GM19452 (cell line): ENCODE data around the gene SUPT20HL2.
"Not testable (repeated sequence)": the region's sequence is repeated elsewhere in the genome, so short reads cannot be mapped to it uniquely, and the experiment has no call there.

Experiments used
- ATAC-seq: cut with Tn5 transposase; IDR thresholded peaks from one replicate; pipeline ENCODE4 v1.9.1; 2021; ENCODE audit not compliant: unreplicated experiment

SUPT20HL2 gene

DNA sequence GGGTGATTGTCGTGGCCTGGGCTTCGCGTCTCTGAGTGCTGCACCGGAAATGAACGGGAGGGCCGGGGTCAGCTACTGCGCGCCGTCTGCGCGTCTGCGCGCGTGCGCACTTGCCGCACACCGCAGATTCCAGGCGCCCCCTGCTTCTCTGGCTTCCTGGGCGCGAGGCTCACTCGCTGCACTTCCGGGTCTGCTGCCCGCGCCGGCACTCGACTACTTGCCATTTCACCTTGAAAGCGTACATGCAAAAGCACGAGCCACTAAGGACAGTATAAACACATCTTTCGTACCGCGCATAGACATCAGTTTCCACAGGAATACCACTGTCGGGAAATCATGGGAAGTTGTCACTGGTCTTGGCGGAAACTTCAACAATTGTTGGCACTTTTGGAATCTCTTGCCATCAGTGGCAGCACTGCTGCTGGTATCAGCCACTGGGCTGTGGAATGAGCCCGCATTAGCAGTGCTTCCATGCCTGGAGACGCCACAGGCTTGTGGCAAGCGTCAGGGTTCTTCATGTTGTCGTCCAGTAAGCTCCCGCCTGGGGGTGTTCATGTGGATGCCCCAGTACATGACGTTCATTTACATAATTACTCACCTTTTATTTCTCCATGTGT is at the start of gene SUPT20HL2:
SUPT20HL2 (minus strand) TSS at position 51 of the 617 bp plus-strand sequence. CDS start 754 bp downstream, outside the sequence.
- ATAC-seq: no peak

DNA sequence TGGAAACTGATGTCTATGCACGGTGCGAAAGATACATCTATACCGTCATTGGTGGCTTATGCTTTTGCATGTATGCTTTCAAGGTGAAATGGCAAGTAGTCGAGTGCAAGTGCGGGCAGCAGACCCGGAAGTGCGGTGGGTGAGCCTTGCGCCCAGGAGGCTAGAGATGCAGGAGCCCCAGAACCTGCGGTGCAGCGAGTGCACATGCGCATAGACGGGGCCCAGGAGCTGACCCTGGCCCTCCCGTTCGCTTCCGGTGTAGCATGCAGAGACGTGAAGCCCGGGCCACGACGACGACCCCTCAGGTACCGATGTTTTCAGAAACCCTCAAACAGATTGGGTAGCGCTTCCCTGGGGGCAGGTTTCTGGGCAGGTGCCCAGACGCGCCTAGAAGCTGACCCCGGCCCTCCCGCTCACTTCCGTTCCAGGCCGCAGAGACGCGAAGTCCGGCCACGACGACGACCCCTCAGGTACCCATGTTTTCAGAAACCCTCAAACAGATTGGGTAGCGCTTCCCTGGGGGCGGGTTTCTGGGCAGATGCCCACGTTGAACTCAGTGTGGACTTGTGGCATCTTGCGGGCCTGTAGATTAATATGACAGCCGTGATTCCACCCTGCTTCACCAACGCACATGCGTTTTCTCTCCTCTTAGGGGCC is 48.3 kb upstream of the SUPT20HL2 start:
- ATAC-seq: not testable (repeated sequence)

DNA sequence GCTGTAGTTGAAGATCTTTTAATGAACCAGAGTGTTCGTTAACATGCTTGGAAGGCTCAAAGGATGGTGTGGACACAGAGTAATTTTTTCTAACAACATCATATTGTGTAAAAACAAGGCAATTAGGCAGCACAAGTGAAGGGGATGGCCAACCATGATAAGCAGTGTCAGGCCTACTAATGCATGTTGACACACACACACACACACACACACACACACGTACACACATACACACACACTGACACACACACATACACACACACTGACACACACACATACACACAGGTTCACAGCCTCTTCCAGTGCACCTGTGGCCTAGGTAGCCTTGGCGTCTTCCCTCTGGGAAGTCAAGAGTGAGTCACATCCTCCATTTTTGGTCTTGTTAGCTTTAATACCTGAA is 46.4 kb upstream of the SUPT20HL2 start, which contains the start of gene SUPT20HL1:
SUPT20HL1 (plus strand) TSS at position 368 of the 400 bp plus-strand sequence. CDS start 2,122 bp downstream, outside the sequence.
- no peak for ATAC-seq

DNA sequence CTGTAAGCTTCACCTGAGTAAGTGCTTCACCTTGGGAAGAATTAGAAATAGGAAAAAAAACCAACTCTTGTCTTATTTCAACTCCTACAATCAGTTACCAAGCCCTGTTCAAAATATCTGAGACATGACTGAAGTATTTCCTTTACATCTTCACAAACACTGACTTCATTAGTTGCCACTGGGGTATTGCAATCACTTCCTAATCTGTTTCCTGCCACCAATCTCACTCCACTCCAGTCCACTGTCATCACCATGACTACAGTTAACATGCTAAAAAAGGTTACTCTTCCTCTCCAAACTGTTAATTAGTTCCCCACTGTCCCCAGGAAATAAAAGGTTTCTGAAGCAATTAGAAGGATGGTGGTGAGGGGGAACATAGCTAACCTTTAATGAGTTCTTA is 43.2 kb upstream of the SUPT20HL2 start:
- no peak for ATAC-seq

DNA sequence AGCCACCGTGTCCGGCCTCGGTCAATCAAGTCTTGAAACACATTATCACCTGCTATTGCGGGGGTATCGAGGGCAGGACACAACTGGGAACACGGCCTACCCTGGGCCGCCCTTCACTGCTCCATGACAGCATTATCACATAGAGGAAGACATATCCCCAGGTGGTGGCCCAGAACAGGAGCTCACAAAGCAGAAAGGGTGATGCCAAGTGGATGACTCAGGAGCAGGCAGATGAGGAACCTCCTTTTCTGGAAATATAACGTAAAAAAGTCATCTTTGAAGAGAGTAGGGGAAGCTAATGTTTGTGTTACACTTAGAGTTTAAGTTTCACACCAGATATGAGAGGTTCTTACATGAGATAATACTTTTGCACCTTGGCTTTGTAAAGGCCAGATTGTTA is 41.2 kb upstream of the SUPT20HL2 start:
- ATAC-seq: no peak

DNA sequence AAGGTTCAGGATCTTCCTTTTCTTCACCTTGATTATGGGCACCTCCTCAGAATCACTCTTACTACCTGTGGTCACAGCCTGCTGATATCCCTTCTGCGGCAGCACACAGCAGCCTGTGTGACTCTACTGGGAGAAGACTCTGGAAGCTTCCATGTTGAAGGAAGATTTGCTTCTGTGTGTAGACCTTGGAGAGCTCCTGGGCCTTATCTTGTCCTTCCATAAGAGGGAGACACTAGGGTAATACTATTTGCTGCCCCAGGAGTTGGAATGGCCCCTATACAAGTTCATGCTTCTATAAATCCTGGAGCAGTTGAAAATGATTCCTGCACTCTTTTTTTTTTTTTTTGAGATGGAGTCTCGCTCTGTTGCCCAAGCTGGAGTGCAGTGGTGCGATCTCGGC is 36.3 kb upstream of the SUPT20HL2 start:
- no peak for ATAC-seq

DNA sequence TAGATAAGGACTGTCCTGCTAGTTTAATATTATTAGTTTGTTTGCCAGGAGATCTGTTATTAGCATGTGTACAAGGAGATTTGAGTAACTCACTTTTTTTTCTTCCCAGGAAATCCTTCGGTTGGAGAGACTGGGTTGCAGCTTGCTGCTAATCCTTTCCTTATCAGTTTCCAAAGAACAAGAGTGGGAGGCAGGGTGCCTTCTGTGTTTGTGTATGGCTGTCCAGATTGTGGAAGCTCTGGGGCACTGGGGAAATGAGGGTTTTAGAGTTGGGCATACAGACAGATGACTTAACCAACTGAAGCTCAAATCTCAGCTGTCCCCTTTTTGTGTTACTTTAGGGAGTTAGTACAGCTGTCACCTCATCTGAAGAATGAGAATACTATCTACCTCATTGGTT is 34.0 kb upstream of the SUPT20HL2 start:
- no peak for ATAC-seq

DNA sequence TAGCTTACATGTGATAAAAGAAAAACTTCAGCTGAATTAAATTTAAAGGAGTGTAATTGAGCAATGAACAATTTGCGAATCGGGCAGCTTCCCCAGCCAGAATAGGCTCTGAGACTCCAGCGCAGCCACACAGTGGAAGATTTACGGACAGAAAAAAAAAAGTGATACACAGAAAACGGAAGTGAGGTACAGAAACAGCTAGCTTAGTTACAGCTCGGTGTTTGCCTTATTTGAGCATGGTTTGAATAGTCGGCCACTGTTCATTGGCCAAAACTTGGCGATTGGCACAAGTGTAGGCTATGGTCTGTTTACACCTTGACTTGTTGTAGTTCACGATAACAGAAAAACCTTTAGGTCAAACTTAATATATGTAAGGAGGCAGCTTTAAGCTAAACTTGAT is 29.9 kb upstream of the SUPT20HL2 start:
- ATAC-seq: peak; percentile 86

DNA sequence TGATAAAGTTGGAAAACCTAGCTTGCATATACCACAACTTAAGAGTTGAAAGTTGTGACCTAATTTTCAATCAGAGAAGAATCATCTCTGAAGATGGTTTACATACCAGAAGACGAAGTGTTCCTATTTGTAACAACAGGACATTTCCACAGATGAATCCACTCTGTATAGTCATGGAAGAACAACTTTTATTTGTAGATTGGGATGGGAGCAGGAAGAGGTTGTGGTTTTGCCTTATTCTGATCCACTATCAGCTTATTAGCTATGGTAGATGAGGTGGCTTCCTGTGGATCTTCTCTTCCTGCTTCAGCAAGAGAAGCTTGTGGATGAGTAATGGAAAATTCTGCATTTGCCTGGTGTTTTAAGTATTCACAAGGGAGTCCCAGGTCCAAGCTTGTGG is 27.9 kb upstream of the SUPT20HL2 start:
- ATAC-seq: no peak

DNA sequence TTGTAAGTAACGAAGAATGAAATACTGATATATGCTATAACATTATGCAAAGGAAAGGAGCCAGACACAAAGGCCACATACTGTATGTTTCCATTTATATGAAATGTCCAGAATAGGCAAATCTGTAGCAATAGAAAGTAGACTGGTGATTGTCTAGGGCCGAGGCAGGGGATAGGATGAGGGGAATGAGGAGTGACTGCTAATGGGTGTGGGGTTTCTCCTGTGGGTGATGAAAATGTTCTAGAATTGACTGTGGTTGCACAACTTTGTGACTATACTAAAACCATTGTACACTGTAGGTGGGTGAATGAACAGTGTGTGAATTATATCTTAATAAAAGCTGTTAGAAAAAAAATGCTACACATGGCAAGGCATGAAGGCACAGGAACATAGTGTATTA is 26.6 kb upstream of the SUPT20HL2 start:
- ATAC-seq: no peak

DNA sequence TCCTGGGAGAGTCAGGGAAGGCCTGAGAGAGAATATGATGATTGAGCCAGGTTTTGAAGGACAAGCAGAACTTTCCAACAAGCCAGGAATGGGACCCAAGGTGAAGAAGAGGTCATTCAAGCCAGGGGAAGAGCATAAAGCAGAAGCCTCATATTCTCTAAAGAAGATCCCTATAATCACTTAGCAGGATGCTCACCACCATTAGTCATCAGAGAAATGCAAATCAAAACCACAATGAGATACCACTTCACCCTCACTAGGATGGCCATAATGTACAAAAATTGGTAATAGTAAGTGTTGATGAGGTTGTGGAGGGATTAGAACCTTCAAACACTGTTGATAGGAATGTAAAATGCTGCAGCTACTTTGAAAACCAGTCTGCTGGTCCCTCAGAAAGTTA is 26.0 kb upstream of the SUPT20HL2 start:
- ATAC-seq: no peak

DNA sequence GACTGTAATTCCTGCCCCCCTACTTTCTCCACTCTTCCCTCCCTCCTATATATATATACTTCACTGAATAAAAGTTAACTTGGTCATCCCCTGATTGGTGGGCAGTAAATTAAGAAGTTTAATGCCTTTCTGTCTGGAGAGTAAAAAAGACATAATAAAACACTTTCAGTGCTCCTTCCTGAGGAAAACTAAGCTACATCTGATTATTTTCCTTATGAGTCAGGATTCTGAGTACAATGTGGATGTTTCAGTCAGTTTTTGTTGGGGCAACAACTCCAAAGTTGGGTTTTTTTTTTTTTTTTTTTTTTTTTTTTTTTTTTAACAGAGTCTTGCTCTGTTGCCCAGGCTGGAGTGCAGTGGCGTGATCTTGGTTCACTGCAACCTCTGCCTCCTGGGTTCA is 22.0 kb upstream of the SUPT20HL2 start:
- ATAC-seq: no peak

DNA sequence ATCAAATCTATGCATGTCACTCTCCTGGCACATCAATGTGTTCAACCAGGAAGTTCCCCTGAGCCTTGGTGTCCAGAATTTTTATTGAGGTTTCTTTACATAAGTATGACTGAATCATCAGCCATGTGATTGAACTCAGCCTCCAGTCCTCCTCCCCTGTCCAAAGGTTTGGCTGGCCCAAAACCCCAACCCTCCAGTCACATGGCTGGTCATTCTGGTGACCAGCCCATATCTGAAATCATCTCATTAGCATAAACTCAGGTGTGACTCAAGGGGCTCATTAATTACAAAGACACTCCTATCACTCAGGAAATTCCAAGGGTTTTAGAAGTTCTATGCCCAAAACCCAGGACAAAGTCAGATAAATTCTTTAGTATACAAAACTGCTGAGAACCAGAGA is 20.6 kb upstream of the SUPT20HL2 start:
- no peak for ATAC-seq

DNA sequence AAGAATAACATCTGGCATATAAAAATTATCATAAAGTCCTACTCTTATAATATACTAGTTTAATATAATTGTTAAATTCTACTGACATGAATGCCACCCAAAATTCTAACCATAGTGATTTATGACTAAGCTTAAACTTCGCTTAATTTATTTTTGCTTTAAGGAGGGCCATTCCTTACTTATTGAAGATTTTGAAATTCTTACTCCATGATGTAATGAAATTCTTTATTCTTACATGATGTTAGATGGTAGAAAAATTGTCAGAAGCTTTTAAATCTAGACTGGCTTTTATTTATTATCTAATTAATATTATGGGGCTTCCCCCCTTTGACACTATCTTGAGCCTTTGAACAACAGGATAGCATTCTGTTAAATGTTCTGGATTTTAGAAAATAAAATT is 19.5 kb upstream of the SUPT20HL2 start:
- ATAC-seq: no peak

DNA sequence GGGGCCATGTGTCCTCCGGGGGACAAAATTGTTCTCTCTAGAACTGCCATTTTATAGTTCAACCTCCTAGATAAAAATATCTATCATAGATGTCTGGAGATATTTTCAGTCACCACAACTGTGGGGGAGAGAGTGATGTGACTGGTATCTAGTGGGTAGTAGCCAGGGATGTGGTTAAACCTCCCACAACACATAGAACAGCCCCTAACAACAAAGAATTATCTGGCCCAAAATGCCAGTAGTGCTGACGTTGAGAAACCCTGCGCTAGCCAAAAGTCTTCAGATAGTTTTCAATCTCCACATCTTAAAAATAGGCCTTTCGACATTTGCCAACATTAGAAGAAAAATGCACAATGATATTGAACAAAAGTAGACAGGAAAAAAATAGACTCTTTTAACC is 19.0 kb upstream of the SUPT20HL2 start:
- ATAC-seq: no peak

DNA sequence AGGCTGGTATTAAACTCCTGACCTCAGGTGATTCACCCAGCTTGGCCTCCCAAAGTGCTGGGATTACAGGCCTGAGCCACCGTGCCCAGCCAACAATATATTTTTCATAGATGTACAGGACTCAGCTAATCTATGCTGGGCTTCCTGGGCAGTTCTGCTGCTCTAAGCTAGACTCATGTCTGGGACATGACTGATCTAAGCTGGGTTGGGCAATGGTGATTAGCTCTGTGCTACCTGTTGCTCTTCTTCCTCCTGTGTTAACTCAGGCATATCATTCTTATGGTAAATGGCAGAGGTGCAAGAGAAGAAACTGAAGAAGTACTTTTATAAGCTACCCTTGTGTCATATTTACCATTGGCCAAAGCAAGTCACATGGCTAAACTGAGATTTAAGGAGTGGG is 11.4 kb upstream of the SUPT20HL2 start:
- no peak for ATAC-seq

DNA sequence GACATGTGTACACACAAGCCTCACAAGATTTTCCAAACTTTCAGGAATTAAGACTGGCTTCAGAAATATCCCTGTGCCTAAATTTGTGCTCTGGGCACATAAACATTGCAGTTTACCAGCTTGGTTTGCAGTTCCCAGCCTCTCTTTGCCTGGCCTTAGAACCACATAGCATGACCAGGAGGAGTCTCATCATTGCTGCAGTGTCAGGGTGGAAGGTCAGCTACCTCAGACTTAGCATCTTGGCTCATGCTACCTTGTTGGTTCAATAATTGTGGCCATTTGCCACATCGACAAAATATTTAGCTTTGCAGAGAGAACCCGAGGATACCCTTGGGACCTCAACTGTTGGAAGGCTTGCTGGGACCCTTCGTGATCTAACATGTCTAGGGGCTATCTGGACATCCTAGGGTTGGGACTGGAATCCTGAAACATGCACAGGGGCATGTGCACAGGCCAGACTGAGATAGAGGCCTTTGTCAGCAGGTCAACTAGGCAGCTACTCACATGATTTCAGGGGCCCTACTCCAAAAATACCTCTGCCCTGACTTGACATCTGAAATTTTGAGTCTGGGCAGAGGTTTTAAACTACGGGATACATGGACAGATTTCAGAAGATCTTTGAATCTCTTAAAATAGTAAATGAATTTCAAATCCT is 8.0 kb upstream of the SUPT20HL2 start:
- ATAC-seq: no peak

DNA sequence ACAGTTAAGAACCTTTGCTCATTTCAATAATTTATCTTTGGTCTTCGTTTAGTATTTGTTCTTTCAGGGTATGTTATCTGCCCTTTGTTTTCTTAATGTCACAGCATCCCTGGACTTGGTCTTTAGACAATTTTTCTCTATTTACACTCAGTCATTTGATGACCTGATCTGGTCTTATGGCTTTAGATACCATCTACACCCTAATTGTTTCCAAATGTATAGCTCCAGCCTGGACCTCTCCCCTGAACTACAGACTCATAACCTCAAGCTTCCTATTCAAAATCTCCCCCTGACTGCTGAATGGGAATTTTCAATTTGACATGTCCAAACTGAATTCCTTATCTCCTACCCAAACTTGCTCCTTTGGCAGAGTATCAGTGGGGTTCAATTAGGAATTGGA is 3.7 kb upstream of the SUPT20HL2 start:
- no peak for ATAC-seq

DNA sequence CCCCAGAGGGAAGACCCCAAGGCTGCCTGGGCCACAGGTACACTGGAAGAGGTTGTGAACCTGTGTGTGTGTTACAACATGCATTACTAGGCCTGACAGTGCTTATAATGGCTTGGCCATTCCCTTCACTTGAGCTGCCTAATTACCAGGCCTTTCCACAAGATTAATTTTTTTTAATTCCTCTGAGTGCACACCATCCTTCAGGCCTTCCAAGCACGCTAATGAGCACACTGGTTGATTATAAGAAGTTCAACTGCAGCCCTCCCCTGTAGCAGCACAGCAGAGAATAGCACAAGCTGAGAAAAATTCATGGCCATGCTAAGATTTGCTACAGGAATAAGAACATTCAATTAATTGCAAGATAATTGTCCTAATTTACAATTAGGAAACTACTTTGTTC is 2.2 kb upstream of the SUPT20HL2 start:
- ATAC-seq: no peak

DNA sequence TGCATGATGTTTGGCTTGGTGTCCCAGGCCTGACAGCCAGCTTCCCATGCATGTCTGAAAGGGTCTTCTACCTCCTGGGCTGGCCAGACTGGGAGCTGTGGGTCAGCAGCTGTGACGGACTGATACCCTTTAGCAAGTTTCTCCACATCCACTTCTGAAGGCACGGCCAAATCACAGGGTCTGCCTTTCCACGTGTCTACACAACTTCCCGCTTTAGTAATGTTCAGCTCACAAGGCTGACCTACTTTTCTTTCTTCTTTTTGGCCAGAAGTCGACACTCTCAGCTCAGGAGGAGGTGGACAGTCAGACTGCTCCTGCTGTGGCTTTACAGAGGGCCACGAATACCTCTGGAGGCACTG is 1.6 kb downstream of the SUPT20HL2 start:
- ATAC-seq: not testable (repeated sequence)

DNA sequence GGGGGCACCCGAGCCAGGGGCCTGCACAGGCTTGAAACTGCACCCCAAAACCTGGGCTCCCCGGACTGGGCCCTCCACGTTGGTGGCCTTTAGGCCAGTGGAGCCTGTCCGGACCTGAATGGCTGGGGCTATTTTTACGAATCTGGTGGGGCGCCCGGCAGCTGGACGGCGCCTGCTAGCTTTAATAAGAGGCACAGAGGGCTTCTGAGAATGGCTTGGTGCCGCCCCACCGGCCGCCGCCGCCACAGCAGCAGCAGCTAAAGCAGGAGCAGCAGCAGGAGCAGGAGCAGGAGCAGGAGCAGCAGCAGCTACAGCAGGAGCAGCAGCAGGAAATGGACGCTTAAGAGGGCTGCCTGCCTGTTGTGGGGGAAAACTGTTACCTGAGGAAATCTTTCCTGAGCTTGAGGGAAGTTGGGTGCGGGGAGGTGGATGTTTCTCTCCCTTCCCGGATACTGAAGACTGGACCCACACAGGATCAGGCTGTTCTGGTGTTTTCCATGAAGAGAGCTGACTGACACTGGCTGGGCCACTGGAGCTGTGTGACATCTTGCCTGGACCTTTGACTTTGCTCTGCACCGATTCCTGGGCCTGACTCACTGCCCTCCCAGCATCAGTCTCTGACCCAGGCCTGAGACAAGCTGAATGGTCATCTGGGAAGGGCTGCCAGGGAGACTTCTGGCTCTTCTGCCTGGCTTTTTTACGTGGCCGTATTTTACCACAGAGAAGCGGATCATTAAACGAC is 2.2 kb downstream of the SUPT20HL2 start:
- ATAC-seq: not testable (repeated sequence)

DNA sequence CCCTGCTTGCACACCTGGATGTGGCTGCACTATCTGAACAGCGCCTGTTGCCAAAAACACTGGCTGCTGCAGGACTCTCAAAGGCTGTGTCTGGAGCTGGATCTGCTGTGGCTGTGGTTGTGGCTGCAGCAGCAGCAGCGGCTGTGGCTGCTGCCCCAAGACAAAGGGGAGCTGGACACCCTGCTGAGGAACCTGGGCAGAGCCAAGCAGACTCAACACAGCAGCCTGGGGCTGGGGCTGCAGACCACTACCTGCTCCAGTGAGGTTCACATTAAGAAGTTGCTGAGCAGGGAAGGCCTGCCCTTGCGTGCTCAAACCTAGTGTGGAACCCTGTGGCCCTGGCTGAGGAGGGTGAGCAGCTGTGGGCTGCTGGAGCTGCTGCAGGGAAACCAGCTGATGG is 3.0 kb downstream of the SUPT20HL2 start:
- ATAC-seq: not testable (repeated sequence)
